Natural killer cell treated with Interleukin-12 subunit alpha and Interleukin-12 subunit beta and Interleukin-15 and Interleukin-18, amount 100 ng/mL, for 72 hours (primary cell): ENCODE data around the gene GFAP. TPM values are rescaled to one million over a fixed set of nuclear protein-coding genes. Genes with fewer than 3 reads are reported as not detected.

Source experiments
- ATAC-seq, 2 donors: fragments of 150-1000 bp; cut with Tn5 transposase in 1 of 2; sonication (Bioruptor Pico), chemical (Tn5 transposase) in 1 of 2; 2 replicates each; pipeline ENCODE4 v1.10.0; 2021
- DNase-seq: peaks from one replicate; pipeline ENCODE4 v3.0.0; 2022; ENCODE audit warnings: low spot score
- H3K27ac Mint-ChIP-seq, 2 donors: 1 replicate in 1 of 2; 2 replicates in 1 of 2; pipeline ENCODE4 v1.8.0; 2022; ENCODE audit warnings: mixed read lengths in 2 of 2, mild to moderate bottlenecking in 1 of 2, moderate library complexity in 1 of 2
- H3K27me3 Mint-ChIP-seq, 2 donors: 1 replicate in 1 of 2; 2 replicates in 1 of 2; pipeline ENCODE4 v1.8.0; 2022; ENCODE audit warnings: mixed read lengths in 2 of 2
- H3K36me3 Mint-ChIP-seq: one replicate; pipeline ENCODE4 v1.8.0; 2022; ENCODE audit warnings: mixed read lengths
- H3K4me1 Mint-ChIP-seq, 2 donors: 1 replicate in 1 of 2; 2 replicates in 1 of 2; pipeline ENCODE4 v1.8.0; 2022; ENCODE audit warnings: low read depth in 2 of 2, mixed read lengths in 2 of 2, mild to moderate bottlenecking in 1 of 2
- H3K4me3 Mint-ChIP-seq: one replicate; pipeline ENCODE4 v1.8.0; 2022; ENCODE audit warnings: mixed read lengths
- H3K9me3 Mint-ChIP-seq: 2 replicates; pipeline ENCODE4 v1.8.0; 2022; ENCODE audit warnings: mixed read lengths
- total RNA-seq, 2 donors: library from RNA; stranded (reverse); gene quantifications; one replicate each; pipeline ENCODE4 v1.2.3, GENCODE V29; 2022

Gene GFAP
- total RNA-seq, 2 donors from 2014 or later, result not detected

GRCh38 chr17:44940768-44941167 is 25.5 kb upstream of the GFAP start:
- H3K27ac Mint-ChIP-seq, result no peak overlapping the region
- H3K27me3 Mint-ChIP-seq, result no peaks in the 10 kb centered on the region
- no peak for ATAC-seq
- no peak overlapping the region for H3K4me3 Mint-ChIP-seq
- peaks cover 3 to 5% of the 10 kb centered on the region in 2 donors for H3K4me1 Mint-ChIP-seq
- no peak for DNase-seq
- no peaks in the 10 kb centered on the region for H3K9me3 Mint-ChIP-seq
- H3K36me3 Mint-ChIP-seq, result no peaks in the 10 kb centered on the region

- DNase-seq, result no peak
- H3K4me3 Mint-ChIP-seq, result no peak overlapping the region
- H3K27me3 Mint-ChIP-seq, result no peaks in the 10 kb centered on the region
- no peaks in the 10 kb centered on the region for H3K9me3 Mint-ChIP-seq
- no peak for ATAC-seq
- peaks cover 5 to 8% of the 10 kb centered on the region in 2 donors for H3K4me1 Mint-ChIP-seq
- H3K36me3 Mint-ChIP-seq, result no peaks in the 10 kb centered on the region
- no peak overlapping the region for H3K27ac Mint-ChIP-seq
Observed at GRCh38 chr17:44940317-44940716, 25.0 kb upstream of the GFAP start.

- Mint-ChIP-seq H3K36me3 (no peaks in the 10 kb centered on the region), H3K9me3 (no peaks in the 10 kb centered on the region), H3K27me3 (no peaks in the 10 kb centered on the region), H3K27ac (no peak overlapping the region), H3K4me3 (no peak overlapping the region), H3K4me1 (peaks cover 0 to 5% of the 10 kb centered on the region in 2 donors)
- ATAC-seq, result peak in 1 of 2 donors; percentile 38
- DNase-seq, result no peak
Observed at GRCh38 chr17:44935116-44935515, 19.8 kb upstream of the GFAP start.

- H3K36me3 Mint-ChIP-seq, result no peaks in the 10 kb centered on the region
- no peak overlapping the region for H3K27ac Mint-ChIP-seq
- ATAC-seq (peak in 1 of 2 donors; percentile 20), DNase-seq (no peak)
- no peak overlapping the region for H3K4me3 Mint-ChIP-seq
- H3K9me3 Mint-ChIP-seq, result no peaks in the 10 kb centered on the region
- H3K27me3 Mint-ChIP-seq, result no peaks in the 10 kb centered on the region
- H3K4me1 Mint-ChIP-seq, result peaks cover 0 to 5% of the 10 kb centered on the region in 2 donors
Observed at GRCh38 chr17:44934745-44935105, 19.4 kb upstream of the GFAP start.

GRCh38 chr17:44933824-44934744 is 18.8 kb upstream of the GFAP start:
- DNase-seq (no peak), ATAC-seq (no peak)
- Mint-ChIP-seq H3K27ac (no peak overlapping the region), H3K4me3 (no peak overlapping the region), H3K27me3 (no peaks in the 10 kb centered on the region), H3K4me1 (peaks cover 0 to 5% of the 10 kb centered on the region in 2 donors), H3K9me3 (no peaks in the 10 kb centered on the region), H3K36me3 (no peaks in the 10 kb centered on the region)

GRCh38 chr17:44932787-44933097 is 17.4 kb upstream of the GFAP start:
- Mint-ChIP-seq H3K4me3 (no peak overlapping the region), H3K27me3 (no peaks in the 10 kb centered on the region), H3K36me3 (no peaks in the 10 kb centered on the region), H3K9me3 (no peaks in the 10 kb centered on the region), H3K27ac (no peak overlapping the region), H3K4me1 (peaks cover 0 to 5% of the 10 kb centered on the region in 2 donors)
- DNase-seq, result no peak
- ATAC-seq, result no peak

GRCh38 chr17:44932096-44932786 is 16.9 kb upstream of the GFAP start:
- ATAC-seq (no peak), DNase-seq (no peak)
- Mint-ChIP-seq H3K9me3 (no peaks in the 10 kb centered on the region), H3K36me3 (no peaks in the 10 kb centered on the region), H3K4me1 (peaks cover 0 to 5% of the 10 kb centered on the region in 2 donors), H3K4me3 (no peak overlapping the region), H3K27ac (no peak overlapping the region), H3K27me3 (no peaks in the 10 kb centered on the region)

- no peak overlapping the region for H3K27ac Mint-ChIP-seq
- no peaks in the 10 kb centered on the region for H3K36me3 Mint-ChIP-seq
- ATAC-seq, result no peak
- peaks cover 0 to 5% of the 10 kb centered on the region in 2 donors for H3K4me1 Mint-ChIP-seq
- no peak for DNase-seq
- no peak overlapping the region for H3K4me3 Mint-ChIP-seq
- H3K27me3 Mint-ChIP-seq, result no peaks in the 10 kb centered on the region
- H3K9me3 Mint-ChIP-seq, result no peaks in the 10 kb centered on the region
Observed at GRCh38 chr17:44931376-44931775, 16.1 kb upstream of the GFAP start.

GRCh38 chr17:44930667-44931066 is 15.4 kb upstream of the GFAP start:
- no peaks in the 10 kb centered on the region for H3K9me3 Mint-ChIP-seq
- H3K36me3 Mint-ChIP-seq, result no peaks in the 10 kb centered on the region
- H3K27me3 Mint-ChIP-seq, result no peaks in the 10 kb centered on the region
- no peak for ATAC-seq
- H3K27ac Mint-ChIP-seq, result no peak overlapping the region
- H3K4me1 Mint-ChIP-seq, result peaks cover 0 to 4% of the 10 kb centered on the region in 2 donors
- H3K4me3 Mint-ChIP-seq, result no peak overlapping the region
- DNase-seq, result no peak

- ATAC-seq (no peak), DNase-seq (no peak)
- Mint-ChIP-seq H3K27ac (no peak overlapping the region), H3K9me3 (no peaks in the 10 kb centered on the region), H3K36me3 (no peaks in the 10 kb centered on the region), H3K4me3 (no peak overlapping the region), H3K27me3 (no peaks in the 10 kb centered on the region), H3K4me1 (no peaks in the 10 kb centered on the region)
Observed at GRCh38 chr17:44928950-44929720, 13.8 kb upstream of the GFAP start.

- Mint-ChIP-seq H3K4me1 (no peaks in the 10 kb centered on the region), H3K27ac (no peak overlapping the region), H3K36me3 (no peaks in the 10 kb centered on the region), H3K4me3 (no peak overlapping the region), H3K27me3 (no peaks in the 10 kb centered on the region), H3K9me3 (no peaks in the 10 kb centered on the region)
- DNase-seq, result no peak
- ATAC-seq, result no peak
Observed at GRCh38 chr17:44928136-44928535, 12.8 kb upstream of the GFAP start.

- Mint-ChIP-seq H3K9me3 (no peaks in the 10 kb centered on the region), H3K27ac (no peak overlapping the region), H3K36me3 (no peaks in the 10 kb centered on the region), H3K4me1 (no peaks in the 10 kb centered on the region), H3K4me3 (no peak overlapping the region), H3K27me3 (no peaks in the 10 kb centered on the region)
- no peak for DNase-seq
- no peak for ATAC-seq
Observed at GRCh38 chr17:44927696-44928095, 12.4 kb upstream of the GFAP start.

- Mint-ChIP-seq H3K4me1 (no peaks in the 10 kb centered on the region), H3K36me3 (no peaks in the 10 kb centered on the region), H3K27ac (no peak overlapping the region), H3K27me3 (no peaks in the 10 kb centered on the region), H3K4me3 (no peak overlapping the region), H3K9me3 (no peaks in the 10 kb centered on the region)
- ATAC-seq (no peak), DNase-seq (no peak)
Observed at GRCh38 chr17:44926821-44927525, 11.7 kb upstream of the GFAP start.
